RPMI7951 (cell line): ENCODE results near the gene GRAMD2A. TPM values are rescaled to one million over a fixed set of nuclear protein-coding genes. Genes with fewer than 3 reads are reported as not detected.
A peak's percentile ranks its signal among the peaks of the same experiment; 100 is the strongest.

ENCODE experiments used
- DNase-seq: peaks from one replicate; pipeline ENCODE4 v3.0.0-alpha.2; 2012; ENCODE audit warnings: low read depth
- total RNA-seq: library from RNA; depleted of rRNA; stranded (reverse); fragments of >200 nt; shearing (Covaris generic); gene quantifications from 2 replicates; pipeline ENCODE4 v1.2.3, GENCODE V29; 2014

The GRAMD2A gene
- total RNA-seq, 1 experiment from 2014 or later, result not detected

DNA sequence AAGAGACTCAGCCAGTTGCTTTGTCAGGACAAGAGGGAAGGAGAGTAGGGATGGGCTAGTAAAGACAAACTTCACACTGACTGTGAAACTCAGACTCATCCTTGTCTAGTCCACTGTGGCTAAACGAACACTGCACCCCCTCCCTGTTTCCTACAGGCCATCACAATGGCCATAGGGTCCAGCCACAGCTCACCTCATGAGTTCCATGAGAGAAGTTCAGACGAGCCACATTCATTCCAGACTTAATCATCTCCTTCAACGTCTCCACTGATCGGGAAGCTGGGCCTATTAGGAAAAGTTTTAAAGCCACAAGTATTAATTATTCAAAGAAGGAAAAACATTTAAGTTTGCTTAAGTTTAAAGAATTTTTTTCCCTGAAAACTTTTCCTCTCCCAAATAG lies 19.6 kb upstream of the GRAMD2A start:
- DNase-seq, result no peak

DNA sequence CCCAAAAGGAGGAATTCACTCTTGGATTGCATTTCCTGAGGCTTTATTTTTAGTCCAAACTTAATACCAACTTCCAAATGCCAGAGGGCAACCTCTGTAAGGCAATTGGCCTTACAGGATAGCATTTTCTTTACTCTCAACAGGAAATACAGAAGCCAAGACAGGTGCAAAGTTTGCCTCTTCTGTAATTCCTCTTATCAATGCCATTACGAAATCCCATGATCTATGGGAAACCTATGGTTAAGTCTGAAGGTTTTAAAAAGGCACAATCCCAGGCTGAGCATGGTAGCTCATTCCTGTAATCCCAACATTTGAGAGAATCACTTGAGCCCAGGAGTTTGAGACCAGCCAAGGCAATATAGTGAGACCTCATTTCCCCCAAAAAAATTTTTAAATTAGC lies 18.5 kb upstream of the GRAMD2A start:
- DNase-seq, result no peak

- no peak for DNase-seq
These were observed 10.0 kb upstream of the GRAMD2A start for GRCh38 chr15:72207558-72208085.

DNA sequence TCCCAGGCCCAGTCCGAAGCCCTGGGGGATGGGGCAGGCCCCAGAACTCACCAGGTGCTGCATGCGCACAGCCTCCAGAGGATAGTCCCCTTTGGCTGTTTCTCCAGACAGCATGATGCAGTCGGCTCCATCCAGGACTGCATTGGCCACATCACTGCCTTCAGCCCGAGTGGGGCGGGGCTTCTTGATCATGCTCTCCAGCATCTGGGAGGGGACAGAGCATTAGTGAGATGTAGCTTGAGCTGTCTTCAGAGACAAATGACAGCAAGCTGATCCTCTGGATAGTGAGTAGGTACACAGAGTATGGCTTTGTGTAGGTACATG lies 9.1 kb upstream of the GRAMD2A start:
- no peak for DNase-seq

GRCh38 chr15:72205896-72206676 lies 8.5 kb upstream of the GRAMD2A start:
- no peak for DNase-seq

- DNase-seq, result no peak
These were observed 7.7 kb upstream of the GRAMD2A start for GRCh38 chr15:72205273-72205672.

- peak; percentile 79 for DNase-seq
These were observed 5.9 kb upstream of the GRAMD2A start for GRCh38 chr15:72203507-72203837.

DNA sequence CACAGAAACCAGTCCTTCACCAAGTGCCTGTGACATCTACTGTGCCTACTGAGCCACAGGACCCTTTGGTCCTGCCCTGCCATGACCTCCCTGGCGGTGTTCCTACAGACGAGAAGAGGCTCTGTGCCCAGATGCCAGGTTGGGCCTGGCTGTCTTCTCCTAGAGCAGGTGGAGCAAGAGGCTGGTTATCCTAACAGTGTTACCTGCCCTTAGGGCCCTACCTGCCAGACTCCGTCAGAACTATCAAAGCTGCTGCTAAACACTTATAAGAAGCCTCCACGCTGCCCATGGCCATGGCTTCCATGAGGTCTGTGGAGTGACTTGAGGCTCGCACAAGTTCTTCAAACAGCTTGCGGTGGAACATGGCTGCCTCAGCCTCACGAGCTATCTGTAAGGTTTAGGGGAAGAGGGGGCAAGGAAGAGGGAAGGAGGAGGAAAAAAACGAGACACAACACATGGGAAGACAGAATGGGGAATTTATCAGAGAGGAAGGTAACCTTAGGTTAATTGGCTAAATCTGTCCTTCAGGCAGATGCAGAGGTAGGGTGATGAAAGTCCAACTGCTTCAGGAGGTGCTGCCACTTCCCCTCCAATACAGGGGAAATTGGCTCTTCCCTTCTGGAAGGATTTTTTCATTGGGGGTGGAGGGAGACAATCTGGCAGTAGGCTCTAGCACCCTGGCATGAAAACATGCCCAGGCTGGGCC lies 5.4 kb upstream of the GRAMD2A start:
- DNase-seq, result no peak

- DNase-seq, result no peak
These were observed 4.7 kb upstream of the GRAMD2A start for GRCh38 chr15:72202302-72202701.

DNA sequence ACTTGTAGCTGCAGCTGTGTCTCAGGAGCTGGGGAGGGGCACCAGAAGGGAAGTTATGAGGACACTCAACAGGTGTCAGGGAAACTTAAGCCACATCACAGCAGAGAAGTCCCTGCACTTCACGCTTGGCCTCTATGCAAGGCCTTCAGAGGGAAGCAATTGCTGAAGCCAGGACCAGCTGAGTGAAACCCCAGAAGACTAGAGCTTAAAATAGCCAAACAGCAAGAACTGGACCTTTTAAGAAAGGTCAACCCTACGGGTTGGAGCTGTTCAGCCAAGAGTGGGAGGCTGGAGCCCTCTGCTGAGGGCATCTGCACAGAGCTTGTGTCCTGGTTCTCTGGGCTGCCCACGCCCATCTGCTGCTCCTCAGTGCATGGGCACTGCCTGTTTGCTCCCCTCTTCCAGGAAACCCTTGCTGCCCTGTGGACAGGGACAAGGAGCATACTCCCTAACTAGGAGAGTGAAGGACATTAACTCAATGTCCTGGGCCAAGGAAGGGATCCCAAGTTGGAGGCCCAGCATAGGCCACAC lies 3.9 kb upstream of the GRAMD2A start:
- DNase-seq, result no peak

DNA sequence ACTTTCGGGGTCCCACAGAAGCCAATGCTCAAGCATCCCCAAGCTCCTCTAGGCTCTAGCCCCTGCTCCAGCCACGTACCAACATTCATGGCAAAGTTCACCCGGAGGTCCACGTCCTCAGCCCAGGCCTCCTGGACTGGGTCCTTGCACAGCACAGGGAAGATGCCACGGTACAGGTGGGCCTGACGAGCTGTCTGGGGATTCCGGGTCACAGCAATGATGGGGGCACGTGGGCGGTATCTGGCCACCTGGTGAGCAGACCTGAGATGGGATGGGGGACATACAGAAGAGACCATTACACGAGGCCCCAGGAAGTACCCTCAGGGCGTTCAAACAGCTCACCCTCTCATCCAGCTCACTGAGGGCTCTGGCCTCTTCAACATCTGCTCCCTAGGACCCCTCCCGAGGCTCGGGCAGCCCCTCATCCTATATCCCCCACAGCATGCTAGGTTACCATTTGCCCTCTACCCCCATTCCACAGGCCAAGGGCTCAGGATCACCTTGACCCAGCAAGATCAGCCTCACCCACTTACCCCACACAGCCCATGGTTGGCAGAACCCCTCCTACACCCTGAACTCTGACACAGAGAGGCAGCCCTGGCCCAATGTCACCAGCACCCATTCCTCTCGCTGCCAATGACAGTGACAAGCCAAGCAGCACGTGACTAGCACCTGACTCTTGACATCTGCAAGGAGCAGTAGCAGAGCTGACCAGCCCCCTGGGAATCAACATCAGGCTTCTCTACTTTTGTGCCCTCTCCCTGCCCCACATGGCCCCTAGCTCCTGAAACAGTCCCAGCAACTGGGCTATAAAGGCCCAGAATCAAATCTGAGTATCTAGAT lies 3.0 kb upstream of the GRAMD2A start:
- DNase-seq, result no peak

GRCh38 chr15:72199721-72200212 lies 2.2 kb upstream of the GRAMD2A start:
- peak; percentile 78 for DNase-seq

- no peak for DNase-seq
These were observed 1.6 kb upstream of the GRAMD2A start for GRCh38 chr15:72199205-72199515.

- no peak for DNase-seq
These were observed 993 bp upstream of the GRAMD2A start for GRCh38 chr15:72198356-72199204.

DNA sequence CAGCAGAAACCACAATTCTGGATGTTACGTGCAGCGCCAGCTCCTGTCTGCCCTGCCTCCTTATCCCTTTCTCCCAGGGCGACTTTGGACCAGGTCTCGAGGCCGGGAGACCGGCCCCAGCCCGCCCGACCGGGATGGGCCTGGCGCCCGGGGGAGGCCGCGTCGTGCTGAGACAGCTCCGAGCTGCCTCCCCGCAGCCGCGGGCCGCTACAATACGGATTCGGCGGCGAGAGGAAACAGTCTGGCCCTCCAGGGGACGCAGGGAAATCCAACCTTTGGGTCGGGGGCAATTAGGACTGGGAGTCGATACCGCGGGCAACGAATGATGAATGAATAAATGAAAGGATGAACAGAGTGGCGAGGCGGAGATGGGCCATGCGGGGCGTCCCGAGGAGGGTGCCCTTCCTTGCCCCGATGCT lies 537 bp downstream of the GRAMD2A start:
- DNase-seq, result no peak

GRCh38 chr15:72196409-72197040 lies 1.1 kb downstream of the GRAMD2A start:
- peak; percentile 24 for DNase-seq

- DNase-seq, result peak; percentile 45
These were observed 2.5 kb downstream of the GRAMD2A start for GRCh38 chr15:72195101-72195511.

GRCh38 chr15:72193836-72194396 lies 3.7 kb downstream of the GRAMD2A start:
- no peak for DNase-seq

- no peak for DNase-seq
These were observed 5.2 kb downstream of the GRAMD2A start for GRCh38 chr15:72192416-72192815.

DNA sequence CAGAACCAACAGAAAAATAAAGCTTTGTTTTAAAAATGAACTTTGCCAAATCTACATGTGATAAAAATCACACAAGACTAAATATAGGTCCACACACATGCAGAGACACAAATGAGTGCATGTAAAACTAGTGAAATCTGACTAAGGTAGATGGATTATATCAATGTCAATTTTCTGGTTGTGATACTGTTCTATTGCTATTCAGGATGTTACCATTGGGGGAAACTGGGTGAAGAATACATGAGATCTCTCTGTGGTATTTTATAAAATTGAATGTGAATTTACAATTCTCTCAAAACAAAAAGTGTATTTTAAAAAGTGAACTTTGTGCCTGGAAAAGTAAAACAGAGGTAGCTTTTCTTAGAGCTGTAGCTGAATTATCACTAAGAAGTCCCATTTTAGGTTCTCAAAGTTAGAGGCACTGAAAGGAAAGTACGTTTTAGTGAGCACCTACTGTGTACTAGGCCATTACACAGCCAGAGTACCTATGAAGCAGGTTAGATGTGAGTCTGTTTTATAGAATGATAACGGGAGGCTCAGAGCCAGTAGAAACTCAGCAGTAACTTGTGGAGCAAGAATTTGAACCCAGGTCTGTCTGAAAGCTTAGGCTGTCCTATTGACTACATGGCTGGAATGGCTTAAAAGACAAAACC lies 8.2 kb downstream of the GRAMD2A start:
- DNase-seq, result no peak
